Skeletal muscle tissue (tissue), 4 donors: ENCODE data around the gene ATP2B1. TPM values are rescaled to one million over a fixed set of nuclear protein-coding genes. Genes with fewer than 3 reads are reported as not detected.

ENCODE experiments used
- H3K27ac ChIP-seq: one replicate; pipeline ENCODE4 v1.7.0; 2013; ENCODE audit warnings: mild to moderate bottlenecking, low read depth, low read length, inconsistent platforms
- H3K27me3 ChIP-seq, 3 donors: one replicate each; pipeline ENCODE4 v1.7.0; 2013; ENCODE audit warnings: low read length in 3 of 3; ENCODE audit not compliant: control insufficient read depth in 3 of 3, insufficient read depth in 3 of 3
- H3K36me3 ChIP-seq, 3 donors: one replicate each; pipeline ENCODE4 v1.7.0; 2013; ENCODE audit warnings: low read length in 3 of 3; ENCODE audit not compliant: control insufficient read depth in 3 of 3, insufficient read depth in 3 of 3
- H3K4me1 ChIP-seq, 3 donors: one replicate each; pipeline ENCODE4 v1.7.0; 2013; ENCODE audit warnings: low read length in 3 of 3, mild to moderate bottlenecking in 3 of 3; ENCODE audit not compliant: control insufficient read depth in 3 of 3, insufficient read depth in 3 of 3
- H3K4me3 ChIP-seq, 3 donors: one replicate each; pipeline ENCODE4 v1.7.0; 2013; ENCODE audit warnings: low read length in 3 of 3
- H3K9ac ChIP-seq, 3 donors: one replicate each; pipeline ENCODE4 v1.7.0; 2013; ENCODE audit warnings: low read length in 3 of 3, mild to moderate bottlenecking in 3 of 3, moderate library complexity in 2 of 3, low read depth in 1 of 3
- H3K9me3 ChIP-seq, 3 donors: one replicate each; pipeline ENCODE4 v1.7.0; 2013; ENCODE audit warnings: low read length in 3 of 3; ENCODE audit not compliant: control insufficient read depth in 3 of 3
- total RNA-seq: library from RNA; depleted of rRNA; stranded (reverse); fragments of >200 nt; gene quantifications from one replicate; pipeline ENCODE4 v1.2.3, GENCODE V29; 2014
- donor health status: Osteomylitis.

ATP2B1 gene
- total RNA-seq, 1 donor from 2014 or later = 127 TPM

GRCh38 chr12:89556976-89557375 lies 151.7 kb downstream of the ATP2B1 start:
- no peak overlapping the region for H3K9ac ChIP-seq
- no peaks in the 10 kb centered on the region for H3K4me1 ChIP-seq
- H3K27me3 ChIP-seq = no peaks in the 10 kb centered on the region
- no peaks in the 10 kb centered on the region for H3K9me3 ChIP-seq
- H3K27ac ChIP-seq = no peak overlapping the region
- H3K36me3 ChIP-seq = no peaks in the 10 kb centered on the region
- no peak overlapping the region for H3K4me3 ChIP-seq

GRCh38 chr12:89552376-89552775 lies 156.3 kb downstream of the ATP2B1 start:
- no peak overlapping the region for H3K4me3 ChIP-seq
- no peak overlapping the region for H3K9ac ChIP-seq
- no peaks in the 10 kb centered on the region for H3K4me1 ChIP-seq
- H3K27ac ChIP-seq = no peak overlapping the region
- no peaks in the 10 kb centered on the region for H3K27me3 ChIP-seq
- no peaks in the 10 kb centered on the region for H3K9me3 ChIP-seq
- H3K36me3 ChIP-seq = no peaks in the 10 kb centered on the region

DNA sequence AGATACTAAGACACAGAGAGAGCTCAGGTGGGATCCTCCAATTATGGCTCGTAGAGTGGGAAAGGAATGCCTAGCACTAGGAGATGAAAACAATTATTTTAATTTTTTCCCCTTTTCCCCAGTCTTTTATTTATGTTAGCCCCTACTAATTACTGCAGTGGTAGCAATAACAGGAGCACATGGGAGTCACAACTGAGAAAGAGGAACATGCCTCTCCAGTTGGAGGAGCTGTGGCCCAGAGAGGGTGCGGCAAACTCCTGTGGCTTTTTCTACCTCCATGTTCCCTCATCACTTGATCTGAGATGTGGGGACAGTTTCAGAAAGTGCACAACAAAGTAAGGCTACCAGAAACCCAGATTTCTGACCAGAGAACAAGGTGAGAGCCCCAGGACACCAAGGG lies 156.9 kb downstream of the ATP2B1 start:
- Histone ChIP-seq H3K4me3 (no peak overlapping the region), H3K36me3 (no peaks in the 10 kb centered on the region), H3K27ac (no peak overlapping the region), H3K27me3 (no peaks in the 10 kb centered on the region), H3K4me1 (no peaks in the 10 kb centered on the region), H3K9me3 (no peaks in the 10 kb centered on the region), H3K9ac (no peak overlapping the region)

DNA sequence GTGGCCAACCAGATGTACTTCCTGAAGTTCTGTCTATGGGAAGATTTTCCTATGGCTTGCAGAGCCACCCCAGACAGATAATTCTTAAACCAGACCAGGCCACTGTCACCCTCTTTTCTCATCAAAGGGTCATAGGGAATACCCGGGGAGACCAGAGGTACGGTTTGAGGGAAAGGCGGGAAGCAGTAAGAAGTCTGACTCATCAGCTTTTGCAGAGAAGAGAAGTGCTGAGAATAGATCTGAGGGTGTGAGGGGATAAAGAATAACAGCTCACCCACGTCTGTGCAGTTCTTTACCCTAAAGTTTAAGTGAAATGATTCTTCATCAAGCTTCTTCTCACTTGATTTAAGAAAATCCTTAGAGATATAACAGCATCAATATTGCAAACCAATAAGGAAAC lies 161.5 kb downstream of the ATP2B1 start:
- Histone ChIP-seq H3K4me3 (no peak overlapping the region), H3K4me1 (peaks cover 19 to 33% (median 22%) of the 10 kb centered on the region in 3 donors), H3K27ac (no peak overlapping the region), H3K27me3 (no peaks in the 10 kb centered on the region), H3K9me3 (no peaks in the 10 kb centered on the region), H3K9ac (no peak overlapping the region), H3K36me3 (no peaks in the 10 kb centered on the region)

DNA sequence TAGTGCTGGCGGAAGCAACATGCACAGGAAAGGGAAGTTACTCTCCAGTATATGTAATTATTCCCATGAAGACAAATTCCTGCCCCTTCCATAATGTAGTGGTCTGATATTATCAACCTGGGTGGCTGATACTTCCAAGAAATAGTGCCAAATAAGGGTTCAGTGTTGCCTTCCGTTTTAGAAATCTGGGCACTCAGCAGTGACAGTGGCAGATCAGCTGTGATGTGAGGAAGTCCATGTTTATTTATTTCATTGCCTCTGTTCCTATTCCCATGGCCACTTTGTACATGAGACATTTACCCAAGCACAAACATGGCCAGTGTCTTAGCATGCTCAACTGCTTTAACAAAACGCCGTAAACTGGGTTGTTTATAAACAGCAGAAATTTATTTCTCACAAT lies 162.5 kb downstream of the ATP2B1 start:
- Histone ChIP-seq H3K9me3 (no peaks in the 10 kb centered on the region), H3K36me3 (no peaks in the 10 kb centered on the region)

GRCh38 chr12:89544681-89545184 lies 163.9 kb downstream of the ATP2B1 start:
- Histone ChIP-seq H3K4me3 (no peak overlapping the region), H3K4me1 (peaks cover 19 to 33% (median 22%) of the 10 kb centered on the region in 3 donors), H3K9me3 (no peaks in the 10 kb centered on the region), H3K36me3 (no peaks in the 10 kb centered on the region), H3K9ac (no peak overlapping the region), H3K27ac (peak overlapping the region; percentile 59), H3K27me3 (no peaks in the 10 kb centered on the region)

More for the DNA sequence above, 162.5 kb downstream of the ATP2B1 start:
- Histone ChIP-seq H3K4me3 (no peak overlapping the region), H3K27ac (no peak overlapping the region), H3K4me1 (peaks cover 19 to 33% (median 22%) of the 10 kb centered on the region in 3 donors), H3K9ac (no peak overlapping the region), H3K27me3 (no peaks in the 10 kb centered on the region)

DNA sequence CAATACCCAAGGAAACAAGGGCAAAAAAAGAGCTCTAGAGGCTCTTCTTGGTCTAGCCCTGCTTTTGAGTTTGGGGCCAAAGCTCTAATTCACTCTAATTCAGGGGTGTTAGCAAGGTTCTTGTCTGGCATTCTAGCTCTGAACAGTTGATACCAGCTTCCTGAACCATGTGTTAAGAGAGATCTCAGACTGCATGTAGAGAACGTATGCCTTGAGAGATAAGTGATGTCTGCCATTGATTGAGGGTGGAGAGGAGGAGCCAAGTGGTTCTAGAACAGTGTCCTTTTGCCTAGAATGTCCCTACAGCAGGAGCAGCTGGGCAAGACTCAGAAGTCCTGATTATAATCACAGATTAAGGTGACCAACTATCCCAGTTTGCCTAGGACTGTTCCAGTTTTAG lies 164.6 kb downstream of the ATP2B1 start:
- no peaks in the 10 kb centered on the region for H3K36me3 ChIP-seq
- peaks cover 19 to 33% (median 22%) of the 10 kb centered on the region in 3 donors for H3K4me1 ChIP-seq
- H3K9ac ChIP-seq = no peak overlapping the region
- H3K4me3 ChIP-seq = no peak overlapping the region
- no peaks in the 10 kb centered on the region for H3K27me3 ChIP-seq
- H3K27ac ChIP-seq = no peak overlapping the region
- no peaks in the 10 kb centered on the region for H3K9me3 ChIP-seq

- peak overlapping the region in 1 of 3 donors; percentile 15 for H3K9ac ChIP-seq
- no peaks in the 10 kb centered on the region for H3K9me3 ChIP-seq
- H3K4me3 ChIP-seq = no peak overlapping the region
- H3K27ac ChIP-seq = no peak overlapping the region
- peaks cover 19 to 33% (median 22%) of the 10 kb centered on the region in 3 donors for H3K4me1 ChIP-seq
- H3K27me3 ChIP-seq = no peaks in the 10 kb centered on the region
- no peaks in the 10 kb centered on the region for H3K36me3 ChIP-seq
Measured at GRCh38 chr12:89542912-89543592, 165.6 kb downstream of the ATP2B1 start.

DNA sequence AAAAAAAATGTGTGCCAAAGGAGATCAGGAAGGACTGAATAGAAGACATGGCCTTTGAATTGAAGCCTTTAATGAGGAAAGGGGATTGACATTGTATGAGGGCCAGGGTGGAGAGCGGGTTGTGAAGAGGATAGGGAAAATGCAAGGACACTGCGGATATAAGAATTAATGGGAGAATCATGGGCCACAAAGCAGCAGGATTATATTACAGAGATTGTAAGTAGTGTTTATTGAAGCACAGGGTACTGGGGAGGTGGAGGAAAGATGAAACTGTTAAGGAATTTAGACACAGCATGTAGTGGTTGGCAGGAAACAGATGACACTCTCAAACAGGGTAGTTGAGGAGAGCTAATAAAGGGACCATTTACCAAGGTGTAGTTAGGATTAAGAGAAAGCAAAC lies 166.4 kb downstream of the ATP2B1 start:
- H3K27me3 ChIP-seq = no peaks in the 10 kb centered on the region
- H3K9me3 ChIP-seq = no peaks in the 10 kb centered on the region
- peaks cover 19 to 33% (median 22%) of the 10 kb centered on the region in 3 donors for H3K4me1 ChIP-seq
- H3K27ac ChIP-seq = no peak overlapping the region
- no peaks in the 10 kb centered on the region for H3K36me3 ChIP-seq
- no peak overlapping the region for H3K9ac ChIP-seq
- no peak overlapping the region for H3K4me3 ChIP-seq

DNA sequence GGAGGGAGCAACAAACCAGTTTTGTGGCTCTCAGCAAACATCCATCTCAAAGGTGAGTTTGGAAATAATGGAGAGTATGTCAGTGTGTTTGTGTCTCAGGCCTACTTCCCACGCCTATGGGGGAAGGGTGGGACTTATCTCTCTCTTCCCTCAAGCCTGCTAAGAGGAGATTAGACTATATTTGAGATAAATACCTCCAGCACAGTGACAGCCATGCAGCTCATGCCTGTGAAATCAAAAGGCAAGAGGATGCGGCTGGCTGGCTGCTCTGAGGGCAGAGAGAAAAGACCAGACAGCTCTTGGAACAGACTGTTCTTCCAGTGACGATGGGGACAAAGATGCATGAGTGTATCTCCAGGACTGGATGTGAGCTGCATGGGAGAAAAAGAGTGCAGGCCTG lies 168.1 kb downstream of the ATP2B1 start:
- Histone ChIP-seq H3K27ac (no peak overlapping the region), H3K9ac (no peak overlapping the region), H3K4me3 (no peak overlapping the region), H3K36me3 (no peaks in the 10 kb centered on the region), H3K4me1 (peaks cover 14 to 33% (median 22%) of the 10 kb centered on the region in 3 donors), H3K9me3 (no peaks in the 10 kb centered on the region), H3K27me3 (no peaks in the 10 kb centered on the region)
